NCI-H187 treated with DMSO at 0.1 percent for 48 hours (cell line): ENCODE measurements around the gene CDC34.

Source experiments
- DNase-seq: peaks from one replicate; lab custom pipeline; 2025; lab: John Stamatoyannopoulos, UW

The CDC34 gene

GRCh38 chr19:531753-532560 is at the start of gene CDC34:
Gene CDC34, plus strand, starts transcription at chr19:531760. Its CDS starts 172 bp downstream, at chr19:531932.
- no peak for DNase-seq

DNA sequence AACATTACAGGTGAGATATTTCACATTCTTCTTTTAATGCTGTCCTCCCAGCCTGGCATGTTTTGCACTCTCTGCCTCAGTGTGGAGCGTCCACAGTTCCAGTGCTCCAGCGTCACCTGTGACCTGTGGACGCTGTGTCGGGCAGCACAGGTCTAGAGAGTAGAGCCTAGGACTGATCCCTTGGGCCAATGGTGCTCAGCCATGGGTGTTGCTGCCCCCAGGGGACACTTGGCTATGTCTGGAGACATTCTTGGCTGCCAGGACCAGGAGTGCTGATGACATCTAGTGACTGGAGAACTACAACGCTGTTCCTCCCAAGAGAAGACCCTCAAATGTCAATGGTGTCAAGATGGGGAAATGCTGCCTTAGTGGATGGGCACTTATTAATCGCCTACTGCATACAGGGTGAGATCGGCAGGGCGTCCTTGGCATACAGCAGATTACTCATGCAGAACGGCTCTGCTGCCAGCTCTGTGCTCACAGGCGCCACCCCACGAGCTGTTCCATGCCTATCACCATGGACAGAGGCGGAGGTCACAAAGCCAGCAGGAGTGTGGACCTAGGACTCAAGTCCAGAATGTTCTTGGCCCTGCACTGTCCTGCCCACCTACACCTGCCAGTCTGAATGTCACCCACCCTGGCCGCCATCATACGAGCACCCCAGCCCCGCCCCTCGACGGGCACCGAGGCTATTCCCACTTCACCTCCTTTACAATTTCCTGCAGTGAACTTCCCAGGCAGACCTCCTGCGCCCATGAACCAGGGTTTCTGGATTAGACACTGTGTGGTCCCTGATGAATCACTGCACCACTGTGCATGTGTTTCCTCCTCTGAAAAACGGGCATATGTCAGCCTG is 49.1 kb upstream of the CDC34 start:
- no peak for DNase-seq

DNA sequence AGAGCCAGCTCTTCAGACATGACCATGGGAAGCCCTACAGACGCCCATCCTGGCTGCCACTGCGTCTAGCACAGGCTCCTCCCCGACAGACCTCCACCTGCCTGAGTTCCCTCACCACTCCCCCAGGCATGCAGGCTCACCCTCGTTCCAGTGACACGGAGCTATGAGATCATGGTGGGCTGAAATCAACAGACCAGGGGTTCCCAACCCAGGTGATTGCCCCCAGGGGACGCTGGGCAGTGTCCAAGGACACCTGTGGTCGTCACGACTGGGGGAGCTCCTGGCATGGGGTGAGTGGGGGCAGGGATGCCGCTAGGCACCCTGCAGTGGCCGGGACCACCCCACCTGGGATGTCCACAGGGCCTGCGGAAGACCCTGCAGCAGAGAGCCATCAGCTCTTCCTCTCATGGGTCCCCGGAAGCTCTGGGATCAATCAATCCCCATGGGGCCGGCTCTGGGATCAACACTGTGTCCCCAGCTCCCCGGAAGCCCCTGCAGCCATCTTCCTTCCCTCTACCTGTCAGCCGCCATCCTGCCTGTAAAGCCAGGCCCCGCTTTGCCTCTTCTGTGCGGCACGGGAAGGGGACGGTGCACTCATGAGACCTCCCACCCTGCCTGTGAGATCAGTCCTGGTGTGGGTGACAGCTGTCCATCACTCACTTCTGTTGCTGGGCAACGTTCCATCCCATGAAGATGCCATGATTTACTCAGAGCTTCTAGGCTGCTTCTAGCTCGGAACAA is 48.1 kb upstream of the CDC34 start:
- DNase-seq: no peak

- no peak for DNase-seq
Measured at GRCh38 chr19:484494-484893, 47.1 kb upstream of the CDC34 start.

GRCh38 chr19:485077-485476 is 46.5 kb upstream of the CDC34 start:
- no peak for DNase-seq

- DNase-seq: no peak
Measured at GRCh38 chr19:485583-486236, 45.9 kb upstream of the CDC34 start.

GRCh38 chr19:488505-489417 is 42.8 kb upstream of the CDC34 start:
- peak; percentile 51 for DNase-seq

DNA sequence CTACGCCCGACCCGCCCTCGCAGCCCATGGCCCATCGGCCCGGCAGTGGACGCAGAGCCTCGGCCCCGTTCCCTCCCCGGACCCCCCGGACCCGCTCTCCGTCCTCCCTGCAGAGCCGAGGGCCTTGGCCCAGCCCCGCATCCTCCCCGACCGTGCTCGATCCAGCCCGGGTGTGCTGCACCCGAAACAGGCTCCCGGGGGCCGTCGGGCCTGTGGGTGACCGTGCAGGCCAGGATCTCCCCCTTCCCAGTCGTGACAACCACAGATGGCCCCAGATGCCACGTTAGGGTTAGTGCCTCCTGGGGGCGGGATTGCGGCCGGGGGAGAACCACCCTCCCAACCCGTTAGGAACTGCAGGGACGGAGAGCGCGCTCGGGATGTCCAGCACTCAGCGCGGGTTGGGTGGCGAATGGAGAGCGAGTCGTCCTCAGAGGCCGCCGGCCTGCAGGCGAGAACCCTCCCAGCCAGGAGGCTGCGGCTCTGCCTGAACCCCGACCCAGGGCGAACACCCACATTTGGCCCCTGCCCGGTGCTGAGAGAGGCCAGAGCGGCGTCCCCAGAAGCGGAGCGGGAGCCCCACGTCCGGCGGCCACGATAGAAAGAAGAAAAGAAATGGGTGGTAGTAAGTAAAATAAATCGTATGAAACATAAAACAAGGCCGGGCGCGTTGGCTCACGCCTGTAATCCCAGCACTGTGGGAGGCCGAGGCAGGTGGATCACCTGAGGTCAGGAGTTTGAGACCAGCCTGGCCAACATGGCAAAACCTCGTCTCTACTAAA is 42.0 kb upstream of the CDC34 start:
- DNase-seq: no peak

DNA sequence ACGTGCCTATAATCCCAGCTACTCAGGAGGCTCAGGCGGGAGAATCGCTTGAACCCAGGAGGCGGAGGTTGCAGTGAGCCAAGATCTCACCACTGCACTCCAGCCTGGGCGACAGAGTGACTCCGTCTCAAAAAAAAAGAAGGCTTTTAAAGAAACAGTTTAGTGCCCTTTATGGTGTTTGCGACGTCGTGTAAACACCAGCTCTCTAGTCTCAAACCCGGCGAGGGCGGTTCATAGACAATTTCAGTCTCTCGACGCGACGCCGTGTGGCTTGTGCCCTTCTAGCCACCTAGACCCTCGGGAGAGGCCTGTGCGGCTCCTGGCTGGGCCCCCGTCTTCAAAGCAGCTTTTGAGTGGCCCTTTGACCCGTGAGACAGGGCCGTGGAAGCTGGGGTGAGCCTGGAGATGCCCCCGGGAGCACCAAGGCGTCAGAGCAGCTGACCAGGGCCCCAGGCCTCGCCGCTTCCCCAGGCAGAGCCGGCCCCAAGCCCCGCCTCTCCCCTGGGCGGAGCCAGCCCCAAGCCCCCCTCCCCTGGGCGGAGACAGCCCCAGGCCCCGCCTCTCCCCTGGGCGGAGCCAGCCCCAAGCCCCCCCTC is 40.3 kb upstream of the CDC34 start:
- DNase-seq: no peak

- no peak for DNase-seq
Measured at GRCh38 chr19:492091-492531, 39.4 kb upstream of the CDC34 start.

DNA sequence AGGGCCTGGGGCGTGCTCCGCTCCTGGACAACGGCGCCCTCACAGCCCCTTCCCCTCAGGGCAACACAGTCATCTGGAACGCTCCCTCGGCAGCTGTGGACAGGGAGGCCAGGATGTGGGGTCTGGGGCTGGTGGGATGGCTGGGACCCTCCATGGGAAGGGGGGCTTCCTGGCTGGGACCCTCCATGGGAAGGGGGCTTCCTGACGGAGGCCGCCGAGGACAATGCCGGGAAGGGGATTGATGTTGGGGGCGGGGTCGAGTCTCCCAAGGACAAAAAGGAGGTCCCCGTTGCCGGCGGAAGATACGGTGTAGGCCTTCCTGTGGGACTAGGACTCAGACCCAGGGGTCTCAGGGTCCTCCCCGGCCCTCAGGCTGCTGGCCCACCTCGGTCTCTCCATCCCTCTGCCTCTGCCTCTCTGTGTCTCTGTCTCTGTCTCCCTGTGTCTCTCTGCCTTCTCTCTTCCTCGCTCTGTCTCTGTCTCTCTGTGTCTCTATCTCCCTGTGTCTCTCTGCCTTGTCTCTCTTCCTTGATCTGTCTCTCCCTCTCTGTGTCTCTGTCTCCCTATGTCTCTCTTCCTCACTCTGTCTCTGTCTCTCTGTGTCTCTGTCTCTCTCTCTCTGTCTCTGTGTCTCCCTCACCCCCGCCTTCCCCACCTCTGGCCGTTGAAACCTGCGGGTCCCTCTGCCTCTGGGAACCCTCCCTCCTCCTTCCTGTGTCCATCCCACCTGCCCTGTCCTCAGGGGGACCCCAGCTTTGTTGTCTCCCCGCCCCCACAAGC is 38.0 kb upstream of the CDC34 start:
- no peak for DNase-seq

- DNase-seq: no peak
Measured at GRCh38 chr19:494171-495080, 37.1 kb upstream of the CDC34 start.

DNA sequence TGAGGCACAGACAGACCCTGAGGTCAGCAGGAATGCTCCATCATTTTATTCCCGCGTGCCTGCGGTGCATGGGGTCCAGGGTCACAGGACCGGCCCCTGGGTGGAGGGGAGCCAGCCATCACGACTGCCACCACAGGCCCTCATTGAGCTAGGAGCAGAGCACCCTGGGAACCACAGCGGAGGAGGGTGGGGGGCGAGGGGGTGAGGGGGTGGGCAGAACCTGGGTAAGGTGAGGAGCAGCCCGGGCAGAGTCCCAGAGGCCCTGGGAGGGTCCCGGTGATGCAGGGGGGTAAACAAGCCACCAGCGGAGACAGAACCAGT is 36.5 kb upstream of the CDC34 start:
- DNase-seq: no peak

GRCh38 chr19:495402-496111 is 36.0 kb upstream of the CDC34 start:
- no peak for DNase-seq

DNA sequence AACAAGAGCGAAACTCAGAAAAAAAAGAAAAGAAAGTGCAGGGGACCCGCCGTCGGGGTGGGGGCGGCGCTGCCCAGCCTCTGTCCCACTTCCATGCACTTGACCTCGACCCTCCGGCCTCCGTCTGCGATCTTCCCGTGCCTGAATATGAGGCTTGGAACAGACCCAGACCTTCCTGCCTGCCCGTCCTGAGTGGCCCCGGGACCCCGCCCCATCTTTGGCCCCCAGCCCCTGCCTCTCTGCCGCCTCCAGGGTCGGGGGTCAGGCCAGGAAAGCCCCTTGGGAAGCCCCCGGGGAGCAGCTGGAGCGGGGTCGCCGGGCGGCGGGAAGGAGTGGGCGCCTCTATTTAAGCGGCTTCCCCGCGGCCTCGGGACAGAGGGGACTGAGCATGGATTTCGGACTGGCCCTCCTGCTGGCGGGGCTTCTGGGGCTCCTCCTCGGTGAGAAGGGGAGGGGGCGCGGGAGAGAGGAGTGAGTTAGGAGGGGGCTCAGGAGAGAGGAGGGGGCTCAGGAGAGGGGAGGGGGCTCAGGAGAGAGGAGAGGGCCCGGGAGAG is 35.4 kb upstream of the CDC34 start, which contains the start of gene MADCAM1:
TSS of gene MADCAM1 (plus strand) at position 375 of the 554 bp plus-strand sequence. CDS start at position 389, 14 bp downstream.
- no peak for DNase-seq

- no peak for DNase-seq
Measured at GRCh38 chr19:496986-497385, 34.6 kb upstream of the CDC34 start.

- no peak for DNase-seq
Measured at GRCh38 chr19:497491-497868, 34.1 kb upstream of the CDC34 start.
